Activated CD8-positive, alpha-beta memory T cell treated with anti-CD3 and anti-CD28 coated beads, Interleukin-2, amount 10 ng/mL, durations not matched to agents 7 days and 5 days (primary cell): ENCODE measurements around the gene CAMK4. TPM values are rescaled to one million over a fixed set of nuclear protein-coding genes. Genes with fewer than 3 reads are reported as not detected.
"Not testable (repeated sequence)": the region's sequence is repeated elsewhere in the genome, so short reads cannot be mapped to it uniquely, and the experiment has no call there.

Experiments
- ATAC-seq: fragments of 150-1000 bp; cut with Tn5 transposase; one replicate; pipeline ENCODE4 v1.10.0; 2021; ENCODE audit warnings: moderate library complexity
- CTCF ChIA-PET: fragments of 350-600 bp; sonication (Branson Sonifier 250); formaldehyde crosslinking; loops from one replicate; lab custom pipeline; 2021; ENCODE audit warnings: antibody characterized with exemption; lab: Charles Lee
- DNase-seq: peaks from one replicate; pipeline ENCODE4 v3.0.0-alpha.2; 2020
- H3K27ac Mint-ChIP-seq: one replicate; pipeline ENCODE4 v1.8.0; 2021; ENCODE audit warnings: mild to moderate bottlenecking, mixed read lengths
- H3K27me3 Mint-ChIP-seq: one replicate; pipeline ENCODE4 v1.8.0; 2021; ENCODE audit warnings: mixed read lengths
- H3K36me3 Mint-ChIP-seq: one replicate; pipeline ENCODE4 v1.8.0; 2021; ENCODE audit warnings: mild to moderate bottlenecking, mixed read lengths
- H3K4me1 Mint-ChIP-seq: one replicate; pipeline ENCODE4 v1.8.0; 2021; ENCODE audit warnings: mixed read lengths
- H3K4me3 Mint-ChIP-seq: one replicate; pipeline ENCODE4 v1.8.0; 2021; ENCODE audit warnings: mild to moderate bottlenecking, moderate library complexity, mixed read lengths
- H3K9me3 Mint-ChIP-seq: one replicate; pipeline ENCODE4 v1.8.0; 2022; ENCODE audit warnings: low read depth, mixed read lengths
- total RNA-seq, 2 experiments: library from RNA; stranded (reverse); gene quantifications; one replicate each; pipeline ENCODE4 v1.2.3, GENCODE V29; 2021

Gene CAMK4
- total RNA-seq, 2 experiments from 2014 or later = 77.4 to 91.1 TPM

DNA sequence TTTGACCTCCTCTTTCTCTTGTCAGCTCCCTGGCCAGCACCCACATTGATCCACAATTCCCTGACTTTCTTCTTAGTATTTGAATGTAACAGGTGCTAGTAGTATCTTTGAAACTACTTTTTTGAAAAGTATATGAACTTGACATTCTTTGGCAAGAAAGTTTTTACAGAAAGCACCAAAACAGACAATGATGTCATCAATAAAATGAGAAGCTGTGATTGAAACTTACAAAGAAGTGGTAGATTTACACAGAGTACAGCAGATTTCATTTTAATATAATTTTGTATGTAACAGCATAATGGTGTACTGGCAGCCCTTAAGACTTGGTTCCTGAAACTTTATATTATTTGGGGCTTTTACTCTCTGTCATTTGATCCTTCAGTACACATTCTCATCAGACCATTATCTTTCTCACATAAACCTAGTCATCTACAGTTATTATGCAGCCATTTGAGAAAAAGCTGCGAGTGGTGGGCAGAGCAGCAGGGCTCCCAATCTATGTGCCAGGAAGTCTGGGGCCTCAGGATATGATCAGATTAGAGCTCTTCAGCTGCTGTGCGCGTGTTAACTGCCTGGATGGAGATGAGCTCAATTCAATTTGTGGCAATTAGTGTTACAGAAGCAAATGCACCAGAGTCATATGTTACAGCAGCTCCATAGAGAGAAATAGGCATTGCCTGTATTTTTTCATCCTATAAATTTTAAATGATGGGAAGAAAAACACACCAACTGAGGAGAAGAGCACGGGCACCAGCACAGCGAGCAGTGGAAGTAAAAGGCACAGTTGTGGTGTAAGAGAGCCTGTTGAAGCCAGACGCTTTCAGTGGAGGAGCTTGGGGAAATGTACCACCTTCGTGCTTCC lies 162.0 kb downstream of the CAMK4 start:
- no peak for DNase-seq
- ATAC-seq = no peak
- H3K9me3 Mint-ChIP-seq = no peaks in the 10 kb centered on the region
- H3K27ac Mint-ChIP-seq = no peak overlapping the region
- H3K36me3 Mint-ChIP-seq = peaks cover 40% of the 10 kb centered on the region
- peaks cover 3% of the 10 kb centered on the region for H3K4me1 Mint-ChIP-seq
- H3K27me3 Mint-ChIP-seq = no peaks in the 10 kb centered on the region
- CTCF ChIA-PET = interaction anchor here (0.8 kb wide), 1 partner anchor 14 kb away, joined by 3 read pairs; no protein-coding TSS in a partner anchor
- no peak overlapping the region for H3K4me3 Mint-ChIP-seq

DNA sequence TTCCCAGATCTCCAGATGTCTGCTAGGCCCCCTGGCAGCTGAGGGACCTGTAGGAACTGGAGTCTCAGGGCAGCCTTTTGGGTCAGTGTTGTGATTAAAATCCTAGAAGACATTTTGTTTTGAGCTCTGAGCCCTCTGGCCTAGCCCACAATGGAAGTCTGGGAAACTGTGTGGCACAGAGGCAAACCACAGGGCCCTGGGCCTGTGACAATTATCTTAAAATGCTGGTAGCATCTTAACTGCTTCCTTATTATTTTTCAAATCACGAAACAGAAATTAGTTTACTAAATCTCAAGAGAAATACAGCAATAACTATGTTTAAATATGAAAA lies 162.6 kb downstream of the CAMK4 start:
- Mint-ChIP-seq H3K9me3 (no peaks in the 10 kb centered on the region), H3K27me3 (no peaks in the 10 kb centered on the region), H3K4me3 (no peak overlapping the region), H3K36me3 (peaks cover 35% of the 10 kb centered on the region), H3K27ac (no peak overlapping the region), H3K4me1 (peaks cover 3% of the 10 kb centered on the region)
- CTCF ChIA-PET = interaction anchor here (0.8 kb wide), 1 partner anchor 14 kb away, joined by 3 read pairs; no protein-coding TSS in a partner anchor
- DNase-seq = no peak
- no peak for ATAC-seq

- no peak overlapping the region for H3K27ac Mint-ChIP-seq
- peaks cover 3% of the 10 kb centered on the region for H3K4me1 Mint-ChIP-seq
- no peak overlapping the region for H3K4me3 Mint-ChIP-seq
- H3K36me3 Mint-ChIP-seq = peaks cover 31% of the 10 kb centered on the region
- ATAC-seq (no peak), DNase-seq (no peak)
- no peaks in the 10 kb centered on the region for H3K9me3 Mint-ChIP-seq
- CTCF ChIA-PET = no interaction called here
- no peaks in the 10 kb centered on the region for H3K27me3 Mint-ChIP-seq
These were observed 163.2 kb downstream of the CAMK4 start for GRCh38 chr5:111387361-111387760.

- no peak overlapping the region for H3K27ac Mint-ChIP-seq
- no peak overlapping the region for H3K4me3 Mint-ChIP-seq
- H3K27me3 Mint-ChIP-seq = no peaks in the 10 kb centered on the region
- H3K36me3 Mint-ChIP-seq = peaks cover 40% of the 10 kb centered on the region
- DNase-seq = no peak
- no peaks in the 10 kb centered on the region for H3K9me3 Mint-ChIP-seq
- no peak for ATAC-seq
- CTCF ChIA-PET = no interaction called here
- H3K4me1 Mint-ChIP-seq = peaks cover 3% of the 10 kb centered on the region
These were observed 165.4 kb downstream of the CAMK4 start for GRCh38 chr5:111389390-111390082.

GRCh38 chr5:111392181-111392580 lies 168.0 kb downstream of the CAMK4 start:
- Mint-ChIP-seq H3K27me3 (no peaks in the 10 kb centered on the region), H3K4me3 (no peak overlapping the region), H3K27ac (no peak overlapping the region), H3K36me3 (peaks cover 43% of the 10 kb centered on the region), H3K4me1 (peaks cover 10% of the 10 kb centered on the region), H3K9me3 (no peaks in the 10 kb centered on the region)
- CTCF ChIA-PET = no interaction called here
- no peak for DNase-seq
- no peak for ATAC-seq

- H3K27me3 Mint-ChIP-seq = no peaks in the 10 kb centered on the region
- ATAC-seq (no peak), DNase-seq (no peak)
- H3K27ac Mint-ChIP-seq = no peak overlapping the region
- CTCF ChIA-PET = no interaction called here
- no peaks in the 10 kb centered on the region for H3K9me3 Mint-ChIP-seq
- H3K36me3 Mint-ChIP-seq = peaks cover 46% of the 10 kb centered on the region
- H3K4me3 Mint-ChIP-seq = no peak overlapping the region
- peaks cover 27% of the 10 kb centered on the region for H3K4me1 Mint-ChIP-seq
These were observed 170.4 kb downstream of the CAMK4 start for GRCh38 chr5:111394586-111394985.

GRCh38 chr5:111398013-111398412 lies 173.8 kb downstream of the CAMK4 start:
- no peak overlapping the region for H3K4me3 Mint-ChIP-seq
- peaks cover 67% of the 10 kb centered on the region for H3K36me3 Mint-ChIP-seq
- no peak overlapping the region for H3K27ac Mint-ChIP-seq
- ATAC-seq (peak; percentile 66), DNase-seq (no peak)
- CTCF ChIA-PET = no interaction called here
- no peaks in the 10 kb centered on the region for H3K27me3 Mint-ChIP-seq
- peaks cover 27% of the 10 kb centered on the region for H3K4me1 Mint-ChIP-seq
- no peaks in the 10 kb centered on the region for H3K9me3 Mint-ChIP-seq

- Mint-ChIP-seq H3K27ac (no peak overlapping the region), H3K36me3 (peaks cover 68% of the 10 kb centered on the region), H3K4me3 (no peak overlapping the region), H3K9me3 (no peaks in the 10 kb centered on the region), H3K4me1 (peaks cover 27% of the 10 kb centered on the region), H3K27me3 (no peaks in the 10 kb centered on the region)
- CTCF ChIA-PET = no interaction called here
- no peak for ATAC-seq
- no peak for DNase-seq
These were observed 174.9 kb downstream of the CAMK4 start for GRCh38 chr5:111399113-111399512.

DNA sequence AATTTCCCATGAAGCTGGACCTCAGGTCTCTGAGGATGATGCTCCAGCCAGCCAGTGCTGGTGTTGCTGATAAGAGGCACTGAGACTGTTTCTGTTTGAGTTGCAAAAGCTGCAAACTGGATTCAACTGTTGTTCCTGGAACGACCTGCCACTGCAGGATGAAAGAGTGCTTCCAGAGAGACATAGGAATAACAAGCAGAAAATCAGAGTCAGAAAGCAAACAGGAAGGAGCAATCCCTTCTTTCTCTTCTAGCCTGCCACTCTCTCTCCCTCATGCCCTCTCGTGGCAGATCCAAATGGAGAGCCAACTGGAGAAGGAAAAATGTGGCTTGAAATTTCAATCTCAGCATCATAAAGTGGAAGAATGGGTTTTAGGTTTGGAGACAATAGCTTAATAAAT lies 177.7 kb downstream of the CAMK4 start:
- peaks cover 5% of the 10 kb centered on the region for H3K9me3 Mint-ChIP-seq
- no peak overlapping the region for H3K4me3 Mint-ChIP-seq
- DNase-seq (no peak), ATAC-seq (no peak)
- H3K4me1 Mint-ChIP-seq = peaks cover 23% of the 10 kb centered on the region
- no peaks in the 10 kb centered on the region for H3K27me3 Mint-ChIP-seq
- H3K27ac Mint-ChIP-seq = no peak overlapping the region
- CTCF ChIA-PET = interaction anchor here (0.7 kb wide), 1 partner anchor 122 kb away, joined by 3 read pairs; no protein-coding TSS in a partner anchor
- peaks cover 75% of the 10 kb centered on the region for H3K36me3 Mint-ChIP-seq

DNA sequence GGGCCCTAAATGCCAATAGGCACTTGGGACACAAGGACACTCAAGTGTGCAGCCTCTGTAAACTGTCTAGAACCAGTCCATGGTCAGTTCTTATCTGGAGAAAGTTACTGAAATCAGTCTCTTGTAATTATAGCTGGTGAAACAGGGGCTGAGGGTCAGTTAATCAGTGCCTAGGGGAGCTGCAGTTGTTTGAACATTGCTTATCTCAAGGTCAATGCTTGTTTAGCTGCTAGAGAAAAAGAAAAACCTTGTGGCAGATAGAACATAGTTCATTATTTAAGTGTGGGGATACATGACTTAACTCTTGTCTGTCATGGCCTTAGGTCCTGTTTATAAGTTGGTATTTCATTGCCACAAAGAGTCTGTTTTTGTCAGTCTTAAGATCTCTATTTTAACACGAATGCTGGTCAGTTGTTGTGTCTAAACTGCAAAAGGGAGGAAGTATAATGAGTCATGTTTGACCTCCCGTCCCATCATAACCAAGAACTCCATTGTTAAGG lies 180.1 kb downstream of the CAMK4 start:
- ATAC-seq (no peak), DNase-seq (no peak)
- CTCF ChIA-PET = no interaction called here
- Mint-ChIP-seq H3K27ac (no peak overlapping the region), H3K4me1 (no peaks in the 10 kb centered on the region), H3K4me3 (no peak overlapping the region), H3K27me3 (no peaks in the 10 kb centered on the region), H3K36me3 (peaks cover 75% of the 10 kb centered on the region), H3K9me3 (peaks cover 8% of the 10 kb centered on the region)

- no peak overlapping the region for H3K27ac Mint-ChIP-seq
- peaks cover 8% of the 10 kb centered on the region for H3K9me3 Mint-ChIP-seq
- ATAC-seq (no peak), DNase-seq (no peak)
- CTCF ChIA-PET = no interaction called here
- H3K4me3 Mint-ChIP-seq = no peak overlapping the region
- no peaks in the 10 kb centered on the region for H3K27me3 Mint-ChIP-seq
- H3K4me1 Mint-ChIP-seq = no peaks in the 10 kb centered on the region
- H3K36me3 Mint-ChIP-seq = peaks cover 63% of the 10 kb centered on the region
These were observed 183.4 kb downstream of the CAMK4 start for GRCh38 chr5:111407562-111407961.

DNA sequence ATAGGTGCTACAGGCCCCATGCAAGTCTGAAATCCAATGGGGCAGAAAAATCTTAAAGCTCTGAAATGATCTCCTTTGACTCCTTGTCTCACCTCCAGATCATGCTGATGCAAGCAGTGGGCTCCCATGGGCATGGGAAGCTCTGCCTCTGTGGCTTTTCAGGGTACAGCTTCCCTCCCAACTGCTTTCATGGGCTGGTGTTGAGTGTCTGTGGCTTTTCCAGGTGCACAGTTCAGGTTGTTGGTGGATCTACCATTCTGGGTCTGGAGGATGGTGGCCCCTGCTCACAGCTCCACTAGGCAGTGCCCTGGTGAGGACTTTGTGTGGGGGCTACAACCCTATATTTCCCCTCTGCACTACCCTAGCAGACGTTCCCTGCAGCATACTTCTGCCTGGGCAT lies 184.6 kb downstream of the CAMK4 start:
- no peak overlapping the region for H3K27ac Mint-ChIP-seq
- H3K36me3 Mint-ChIP-seq = peaks cover 55% of the 10 kb centered on the region
- CTCF ChIA-PET = no interaction called here
- H3K4me1 Mint-ChIP-seq = no peaks in the 10 kb centered on the region
- H3K4me3 Mint-ChIP-seq = no peak overlapping the region
- H3K9me3 Mint-ChIP-seq = peaks cover 8% of the 10 kb centered on the region
- DNase-seq (no peak), ATAC-seq (no peak)
- no peaks in the 10 kb centered on the region for H3K27me3 Mint-ChIP-seq

GRCh38 chr5:111409266-111409665 lies 185.1 kb downstream of the CAMK4 start:
- H3K9me3 Mint-ChIP-seq, DNase-seq, ATAC-seq, H3K27me3 Mint-ChIP-seq, H3K27ac Mint-ChIP-seq, H3K4me1 Mint-ChIP-seq, H3K4me3 Mint-ChIP-seq, CTCF ChIA-PET: not testable (repeated sequence)
- H3K36me3 Mint-ChIP-seq = peaks cover 53% of the 10 kb centered on the region

DNA sequence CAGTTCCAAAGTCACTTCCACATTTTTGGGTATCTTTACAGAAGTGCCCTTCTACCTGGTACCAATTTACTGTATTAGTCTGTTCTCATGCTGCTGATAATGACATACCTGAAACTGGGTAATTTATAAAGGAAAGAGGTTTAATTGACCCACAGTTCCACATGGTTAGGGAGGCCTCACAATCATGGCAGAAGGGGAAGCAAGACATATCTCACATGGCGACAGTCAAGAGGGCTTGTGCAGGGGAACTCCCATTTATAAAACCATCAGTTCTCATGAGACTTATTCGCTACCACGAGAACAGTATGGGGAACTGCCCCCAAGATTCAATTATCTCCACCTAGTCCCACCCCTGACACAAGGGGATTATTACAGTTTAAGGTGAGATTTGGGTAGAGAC lies 185.9 kb downstream of the CAMK4 start:
- CTCF ChIA-PET, DNase-seq, H3K4me1 Mint-ChIP-seq, H3K27ac Mint-ChIP-seq, H3K9me3 Mint-ChIP-seq, ATAC-seq, H3K4me3 Mint-ChIP-seq, H3K27me3 Mint-ChIP-seq: not testable (repeated sequence)
- H3K36me3 Mint-ChIP-seq = peaks cover 47% of the 10 kb centered on the region
